GM19455 (cell line): ENCODE measurements around the gene ACTR6.

Experiments
- ATAC-seq: cut with Tn5 transposase; IDR thresholded peaks from one replicate; pipeline ENCODE4 v1.9.1; 2021; ENCODE audit not compliant: unreplicated experiment

Gene ACTR6

DNA sequence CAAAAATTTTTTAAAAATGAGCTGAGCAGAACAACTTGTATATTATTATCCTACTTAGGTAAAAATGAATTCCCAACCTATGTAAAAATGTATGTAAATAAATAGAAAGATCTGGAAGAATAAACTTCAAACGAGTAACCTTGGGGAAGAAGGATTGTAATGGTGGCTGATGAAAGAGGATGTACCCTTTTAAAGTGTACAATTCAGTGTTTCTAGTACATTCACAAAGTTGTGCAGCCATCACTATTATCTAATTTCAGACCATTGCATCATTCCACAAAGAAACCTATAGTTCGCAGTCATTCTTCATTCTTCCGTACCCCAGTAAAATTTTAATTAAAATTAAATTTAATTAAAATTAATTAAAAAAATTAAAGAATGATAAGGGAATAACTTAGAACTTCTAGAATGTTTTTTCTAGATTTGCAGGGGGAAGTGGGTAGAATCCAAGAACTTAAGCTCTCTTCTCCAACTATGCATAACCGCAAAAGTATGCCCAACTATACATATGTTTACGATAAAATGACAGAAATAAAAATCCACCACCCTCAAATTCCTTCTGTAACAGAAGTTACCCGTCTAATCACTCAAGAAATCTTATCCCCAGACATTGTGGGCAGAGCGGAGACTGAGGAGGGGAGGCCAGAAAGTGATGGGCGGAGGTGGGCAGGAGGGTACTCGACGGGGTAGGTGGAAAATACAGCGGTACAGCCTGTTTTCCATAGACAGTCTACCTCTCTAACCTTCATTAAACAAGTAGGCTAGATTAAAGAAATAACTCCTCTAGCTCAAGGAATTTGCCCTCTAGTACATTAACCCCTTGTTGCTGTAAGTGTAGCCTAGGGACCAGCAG, 65.3 kb downstream of the ACTR6 start:
- ATAC-seq: peak; percentile 3

DNA sequence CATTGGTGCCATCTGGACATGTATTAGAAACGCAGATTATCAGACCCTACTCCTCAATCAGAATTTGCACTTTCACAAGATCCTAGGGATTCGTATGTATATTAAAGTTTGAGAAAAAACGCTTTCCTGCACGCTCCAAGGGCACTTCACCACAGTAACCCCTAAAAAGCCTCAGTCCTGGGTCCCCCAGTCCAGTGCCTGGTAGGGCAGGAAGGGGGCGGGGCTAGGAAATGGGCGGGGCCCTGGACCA, 65.9 kb downstream of the ACTR6 start:
- peak; percentile 86 for ATAC-seq

DNA sequence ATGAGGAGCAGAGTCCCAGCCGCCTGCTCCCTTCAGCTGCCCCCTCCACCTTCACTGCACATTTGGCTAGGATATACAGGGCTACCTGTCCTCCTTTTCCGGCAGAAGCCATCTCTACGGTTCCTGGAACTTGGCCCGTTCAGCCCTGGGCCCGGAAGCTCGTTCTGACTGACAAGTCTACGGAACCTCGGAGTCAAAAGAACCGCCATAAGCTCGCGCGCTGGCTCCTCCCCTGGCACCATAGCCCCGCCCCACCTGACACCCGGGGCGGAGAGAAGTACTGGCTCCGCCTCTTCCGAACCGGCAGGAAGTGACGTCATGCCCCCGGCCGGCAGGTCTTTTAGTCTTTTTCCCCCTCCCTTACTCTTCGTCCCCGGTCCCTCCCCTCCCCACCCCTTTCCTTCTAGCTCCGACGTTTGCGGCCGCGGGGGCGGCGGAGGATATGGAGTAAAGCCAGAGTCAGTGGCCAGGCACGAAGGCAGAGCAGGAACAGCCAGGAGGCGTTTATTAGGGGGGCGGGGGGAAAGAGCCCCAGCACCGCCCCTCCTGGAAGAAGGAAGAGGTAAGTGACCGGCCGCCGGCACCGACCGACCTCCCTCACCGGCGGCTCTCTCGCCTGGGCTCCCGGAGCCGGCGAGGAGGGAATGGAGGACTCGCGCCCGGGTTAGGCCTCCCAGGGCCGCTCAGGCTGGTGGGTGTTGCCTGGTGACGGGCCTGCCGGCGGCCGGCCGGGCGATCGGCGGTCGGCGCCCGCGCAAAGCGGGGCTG, 66.4 kb downstream of the ACTR6 start, which contains the start of the genes DEPDC4 and SCYL2:
Gene DEPDC4, minus strand, starts transcription at position 245 of the 768 bp plus-strand sequence. Its CDS starts 3 bp downstream, at position 242.
Gene SCYL2, plus strand, starts transcription at position 343 of the 768 bp plus-strand sequence. CDS start 15,794 bp downstream, outside the sequence.
- peak; percentile 91 for ATAC-seq

DNA sequence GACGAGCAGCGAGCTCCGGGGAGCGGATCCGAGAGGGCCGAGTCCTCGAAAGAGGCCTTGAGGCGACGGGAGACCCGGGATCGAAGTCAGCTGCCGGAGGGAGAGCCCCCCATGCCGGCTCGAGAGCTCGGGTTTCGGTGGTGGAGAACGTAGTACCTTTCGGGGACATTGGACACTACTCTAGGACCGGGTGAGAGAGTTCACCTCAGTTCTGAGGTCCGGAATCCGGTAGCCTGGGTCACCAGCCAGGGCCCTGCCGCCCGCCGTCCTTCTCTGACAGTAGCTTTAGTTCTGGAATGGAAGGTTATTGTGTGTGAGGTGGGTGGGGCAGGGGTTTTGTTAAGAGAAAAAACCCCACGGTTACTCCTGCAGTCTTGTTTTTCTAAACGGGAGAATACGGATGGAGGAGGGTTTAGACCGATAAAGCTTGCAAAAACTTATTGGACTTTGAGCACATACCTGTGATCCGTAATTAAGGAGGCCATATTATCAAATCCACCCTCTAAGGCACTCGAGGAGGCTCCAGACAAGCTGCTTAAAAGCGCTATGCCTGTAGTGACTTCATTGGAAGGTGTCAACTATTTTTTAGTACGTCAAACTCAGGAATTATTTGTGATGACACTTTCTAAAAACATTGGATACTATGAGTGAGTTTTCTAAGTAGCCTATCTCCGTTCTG, 67.1 kb downstream of the ACTR6 start:
- ATAC-seq: peak; percentile 16

DNA sequence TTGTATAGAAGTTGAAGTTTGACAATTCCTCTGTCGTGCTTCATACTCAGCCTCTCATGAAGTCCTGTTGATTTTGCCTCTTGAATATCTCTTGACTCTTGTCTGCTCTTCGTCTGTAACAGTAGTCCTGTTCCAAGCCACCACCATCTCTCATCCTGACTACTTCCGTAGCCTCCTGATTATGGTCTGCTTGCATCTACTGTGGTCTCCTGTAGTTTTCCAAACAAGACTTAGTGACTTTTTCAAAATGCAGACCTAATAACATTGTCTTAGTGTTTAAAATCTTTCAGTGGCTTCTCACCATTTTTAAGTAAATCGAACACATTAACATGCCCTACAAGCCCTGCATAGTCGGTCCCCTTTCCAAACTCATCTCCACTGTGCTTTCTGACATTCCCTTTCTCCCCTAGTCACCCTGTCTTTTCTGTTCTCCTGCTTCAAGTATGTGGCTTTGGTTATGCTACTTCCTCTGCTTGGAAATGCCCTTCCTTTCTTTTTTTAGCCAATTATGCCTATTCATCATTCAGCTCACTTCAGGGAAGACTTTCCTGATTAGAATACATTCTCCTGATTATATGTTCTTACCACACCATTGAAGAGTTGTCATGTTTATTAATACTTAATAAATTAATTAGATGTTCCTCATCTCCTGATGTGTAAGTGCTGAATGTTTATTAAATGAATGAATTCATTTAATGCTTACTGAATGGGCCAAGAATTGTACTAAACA, 68.4 kb downstream of the ACTR6 start:
- no peak for ATAC-seq

DNA sequence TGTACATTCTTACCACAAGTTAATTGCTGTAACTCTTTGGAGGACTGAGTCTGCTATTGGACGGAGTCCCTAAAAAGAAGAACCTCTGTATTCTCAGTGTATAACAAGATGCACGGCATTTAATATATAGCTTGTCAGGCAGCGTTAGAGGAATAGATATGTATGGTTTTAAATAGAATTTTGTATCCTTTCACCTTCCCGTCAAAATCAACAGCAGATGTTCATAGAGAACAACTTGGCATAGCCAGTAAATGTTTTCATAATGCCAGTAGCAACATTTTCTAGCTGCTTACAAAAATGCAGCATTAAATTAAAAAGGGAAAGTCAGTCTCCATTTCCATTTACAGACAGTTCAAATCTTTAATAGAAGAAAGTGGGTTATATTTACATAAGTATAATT, 73.2 kb downstream of the ACTR6 start:
- no peak for ATAC-seq
